Hepatocyte (in vitro differentiated cells): ENCODE measurements around the gene SUPT4H1.

Experiments used
- EZH2 ChIP-seq: fragments of 200-600 bp; sonication (generic); IDR thresholded peaks from 2 replicates; pipeline ENCODE4 v1.6.1; 2016; ENCODE audit warnings: antibody characterized with exemption, mild to moderate bottlenecking, borderline replicate concordance
- TF ChIP-seq, protein P1 (sequence below): fragments of 200-600 bp; sonication (generic); IDR thresholded peaks from 2 replicates; pipeline ENCODE4 v1.5.1; 2016; ENCODE audit warnings: antibody characterized with exemption, mild to moderate bottlenecking; ENCODE audit not compliant: poor library complexity

DNA sequence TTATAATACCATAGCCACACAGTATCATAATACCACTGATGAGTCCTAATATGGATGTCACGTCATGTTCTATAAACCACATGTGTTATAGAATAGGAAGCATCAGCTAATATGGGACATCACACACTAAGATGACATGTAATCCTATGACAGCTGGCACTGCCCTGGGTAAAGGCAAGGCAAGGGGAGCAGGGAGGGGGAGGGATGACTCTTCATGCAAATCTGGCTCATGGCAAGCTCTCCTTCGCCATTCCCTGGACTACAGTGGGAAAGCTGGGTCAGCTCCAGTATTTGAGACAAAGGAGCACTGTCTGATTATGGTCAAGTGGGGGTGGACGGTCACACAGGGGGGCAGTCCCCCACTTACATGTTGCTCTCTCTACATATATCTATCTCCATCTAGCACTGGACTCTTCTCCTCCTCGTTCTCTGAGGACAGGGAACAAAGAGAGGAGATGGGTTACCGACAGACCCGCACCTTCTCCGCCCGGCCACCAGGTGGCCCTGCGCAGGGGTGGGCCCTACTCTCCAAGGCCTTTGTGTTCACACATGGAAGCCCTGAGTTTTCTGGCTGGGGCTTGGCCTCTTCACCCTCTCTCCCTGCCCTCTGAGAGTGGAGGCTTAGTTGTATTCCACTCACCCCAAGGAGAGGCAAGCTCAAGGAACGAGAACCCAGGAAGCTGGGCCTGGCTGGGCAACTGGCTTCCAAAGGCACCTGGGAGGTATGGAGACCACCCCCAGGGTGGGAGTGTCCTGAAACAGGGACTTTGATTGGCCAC lies 47.8 kb downstream of the SUPT4H1 start:
- TF ChIP-seq, protein P1, sequence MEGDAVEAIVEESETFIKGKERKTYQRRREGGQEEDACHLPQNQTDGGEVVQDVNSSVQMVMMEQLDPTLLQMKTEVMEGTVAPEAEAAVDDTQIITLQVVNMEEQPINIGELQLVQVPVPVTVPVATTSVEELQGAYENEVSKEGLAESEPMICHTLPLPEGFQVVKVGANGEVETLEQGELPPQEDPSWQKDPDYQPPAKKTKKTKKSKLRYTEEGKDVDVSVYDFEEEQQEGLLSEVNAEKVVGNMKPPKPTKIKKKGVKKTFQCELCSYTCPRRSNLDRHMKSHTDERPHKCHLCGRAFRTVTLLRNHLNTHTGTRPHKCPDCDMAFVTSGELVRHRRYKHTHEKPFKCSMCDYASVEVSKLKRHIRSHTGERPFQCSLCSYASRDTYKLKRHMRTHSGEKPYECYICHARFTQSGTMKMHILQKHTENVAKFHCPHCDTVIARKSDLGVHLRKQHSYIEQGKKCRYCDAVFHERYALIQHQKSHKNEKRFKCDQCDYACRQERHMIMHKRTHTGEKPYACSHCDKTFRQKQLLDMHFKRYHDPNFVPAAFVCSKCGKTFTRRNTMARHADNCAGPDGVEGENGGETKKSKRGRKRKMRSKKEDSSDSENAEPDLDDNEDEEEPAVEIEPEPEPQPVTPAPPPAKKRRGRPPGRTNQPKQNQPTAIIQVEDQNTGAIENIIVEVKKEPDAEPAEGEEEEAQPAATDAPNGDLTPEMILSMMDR = peak; percentile 48
- TF ChIP-seq EZH2 = no peak
